Upper lobe of left lung (tissue), 6 donors: ENCODE measurements around the gene AKAP6. TPM values are rescaled to one million over a fixed set of nuclear protein-coding genes. Genes with fewer than 3 reads are reported as not detected.

ENCODE experiments used
- ATAC-seq, 2 donors: fragments of 200-7000 bp; cut with Tn5 transposase; one replicate each; pipeline ENCODE4 v1.9.1; 2022; ENCODE audit warnings: mild to moderate bottlenecking in 2 of 2, moderate library complexity in 2 of 2; ENCODE audit not compliant: low FRiP score in 2 of 2
- DNase-seq, 2 donors: peaks; one replicate each; pipeline ENCODE4 v3.0.0-alpha.2; 2019 to 2020
- H3K27ac ChIP-seq, 4 donors: fragments of 200-600 bp; sonication (generic); one replicate each; pipeline ENCODE4 v1.5.1; 2016 to 2019
- H3K27me3 ChIP-seq, 4 donors: fragments of 200-600 bp; sonication (generic); one replicate each; pipeline ENCODE4 v1.5.1; 2017 to 2019
- H3K36me3 ChIP-seq, 4 donors: fragments of 200-600 bp; sonication (generic); one replicate each; pipeline ENCODE4 v1.5.1; 2016 to 2019
- H3K4me1 ChIP-seq, 4 donors: fragments of 200-600 bp; sonication (generic); one replicate each; pipeline ENCODE4 v1.5.1; 2018 to 2019
- H3K4me3 ChIP-seq, 4 donors: fragments of 200-600 bp; sonication (generic); one replicate each; pipeline ENCODE4 v1.5.1; 2017 to 2019; ENCODE audit warnings: mild to moderate bottlenecking in 2 of 4, moderate library complexity in 1 of 4
- H3K9me3 ChIP-seq, 4 donors: fragments of 200-600 bp; sonication (generic); one replicate each; pipeline ENCODE4 v1.5.1; 2018 to 2019
- CTCF ChIP-seq, 6 experiments: fragments of 450-650 bp in 4 of 6; fragments of 200-600 bp in 2 of 6; sonication (generic) in 2 of 6; IDR thresholded peaks; one replicate each; pipeline ENCODE4 v1.5.1; 2016 to 2019; ENCODE audit warnings: antibody characterized with exemption in 6 of 6
- EP300 ChIP-seq, 4 donors: sonication (generic); formaldehyde crosslinking; IDR thresholded peaks; one replicate each; pipeline ENCODE4 v1.5.1; 2017; ENCODE audit warnings: antibody characterized with exemption in 4 of 4, control low read depth in 2 of 4
- POLR2A ChIP-seq, 4 donors: fragments of 450-650 bp; IDR thresholded peaks; one replicate each; pipeline ENCODE4 v1.5.1; 2016 to 2017; ENCODE audit warnings: antibody characterized with exemption in 4 of 4, mild to moderate bottlenecking in 2 of 4
- POLR2AphosphoS5 ChIP-seq, 2 donors: sonication (generic); formaldehyde crosslinking; IDR thresholded peaks; one replicate each; pipeline ENCODE4 v1.5.1; 2017; ENCODE audit warnings: antibody characterized with exemption in 2 of 2
- WGBS, 2 donors: methylation state at CpG; one replicate each; pipeline ENCODE4 v1.1.5; 2017 to 2018; 5-methylcytosine and 5-hydroxymethylcytosine counted together
- total RNA-seq, 6 donors: library from RNA; depleted of rRNA in 4 of 6; stranded (reverse); fragments of >200 nt in 4 of 6; gene quantifications; one replicate each; pipeline versions ENCODE4 v1.1.0 to v1.2.1, GENCODE V29; 2016 to 2021
- donor health status: DM: no; HTN: no; CAD: no; lungs with moderate emphysema.
- donor health status: DM: no; HTN: yes; CAD: no; lungs with severe emphysema.

Gene AKAP6
- total RNA-seq, 6 donors from 2014 or later: 6.2 to 27.7 (median 10.7) TPM

DNA sequence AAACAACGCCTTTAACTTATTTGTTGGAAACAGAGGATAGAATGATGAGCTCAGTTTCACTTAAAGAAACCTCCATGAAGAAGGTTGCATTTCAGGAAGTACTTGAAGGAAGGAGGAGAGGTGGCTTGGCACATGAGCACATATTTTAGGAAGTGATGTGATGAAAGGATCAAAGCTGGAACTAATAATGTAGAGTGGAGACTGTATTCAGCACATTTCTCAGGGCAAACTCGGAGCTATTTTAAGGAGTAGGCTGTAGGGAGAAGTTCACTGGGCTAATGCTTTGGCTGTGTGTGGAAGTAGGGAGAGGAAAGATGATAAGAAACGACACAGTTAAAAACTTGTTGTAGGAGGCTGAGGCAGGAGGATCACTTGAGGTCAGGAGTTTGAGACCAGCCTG lies 272.8 kb downstream of the AKAP6 start:
- DNase-seq (no peak), ATAC-seq (peak in 1 of 2 donors; percentile 47)
- no peak overlapping the region for H3K4me3 ChIP-seq
- TF ChIP-seq POLR2A (IDR thresholded peaks at IDR 0.05) (no peak), EP300 (IDR thresholded peaks at IDR 0.05) (no peak), CTCF (IDR thresholded peaks at IDR 0.05) (no peak), POLR2AphosphoS5 (IDR thresholded peaks at IDR 0.05) (no peak)
- no peaks in the 10 kb centered on the region for H3K36me3 ChIP-seq
- WGBS, 2 donors: 50 to 60% methylated on average over 3 of the region's 3 CpGs
- no peak overlapping the region for H3K27ac ChIP-seq
- no peaks in the 10 kb centered on the region for H3K27me3 ChIP-seq
- no peaks in the 10 kb centered on the region for H3K9me3 ChIP-seq
- H3K4me1 ChIP-seq: peaks cover 0 to 7% (median 0%) of the 10 kb centered on the region in 4 donors

DNA sequence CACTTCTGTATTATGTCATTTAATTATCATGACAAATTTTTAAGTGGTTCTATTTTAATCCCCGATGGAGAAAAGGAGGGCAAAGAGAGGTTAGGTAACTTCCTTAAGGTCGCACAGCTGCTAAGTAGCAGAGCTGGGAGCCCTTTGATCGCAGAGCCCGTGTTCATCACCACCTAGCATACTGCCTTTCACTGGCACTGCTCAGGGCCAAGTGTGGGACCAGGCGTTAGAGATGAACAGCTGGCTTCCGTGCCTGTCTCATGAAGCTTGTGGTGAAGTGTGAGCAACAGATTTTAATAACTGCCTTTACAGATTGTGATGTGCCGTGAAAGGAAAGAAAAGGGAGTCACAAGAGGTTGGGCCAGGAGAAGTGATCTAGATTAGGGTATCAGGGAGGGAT lies 273.6 kb downstream of the AKAP6 start:
- ATAC-seq: no peak
- Histone ChIP-seq H3K9me3 (no peaks in the 10 kb centered on the region), H3K27me3 (no peaks in the 10 kb centered on the region), H3K4me1 (peaks cover 0 to 7% (median 0%) of the 10 kb centered on the region in 4 donors), H3K4me3 (no peak overlapping the region), H3K36me3 (no peaks in the 10 kb centered on the region), H3K27ac (no peak overlapping the region)
- DNase-seq: no peak
- TF ChIP-seq CTCF (IDR thresholded peaks at IDR 0.05) (no peak), EP300 (IDR thresholded peaks at IDR 0.05) (no peak), POLR2AphosphoS5 (IDR thresholded peaks at IDR 0.05) (no peak), POLR2A (IDR thresholded peaks at IDR 0.05) (no peak)
- WGBS, 2 donors: 80 to 85% methylated on average over 7 of the region's 7 CpGs

- Histone ChIP-seq H3K4me3 (no peak overlapping the region), H3K36me3 (no peaks in the 10 kb centered on the region), H3K27ac (no peak overlapping the region), H3K9me3 (no peaks in the 10 kb centered on the region), H3K27me3 (no peaks in the 10 kb centered on the region), H3K4me1 (peaks cover 0 to 7% (median 0%) of the 10 kb centered on the region in 4 donors)
- ATAC-seq (no peak), DNase-seq (no peak)
- TF ChIP-seq CTCF (IDR thresholded peaks at IDR 0.05) (no peak), POLR2A (IDR thresholded peaks at IDR 0.05) (no peak), POLR2AphosphoS5 (IDR thresholded peaks at IDR 0.05) (no peak), EP300 (IDR thresholded peaks at IDR 0.05) (no peak)
- 78 to 84% methylated on average over 2 of the region's 2 CpGs for whole genome bisulfite sequencing, 2 donors
Measured at GRCh38 chr14:32603992-32604565, 275.0 kb downstream of the AKAP6 start.

- ATAC-seq: no peak
- no peak overlapping the region for H3K4me3 ChIP-seq
- no peaks in the 10 kb centered on the region for H3K36me3 ChIP-seq
- no peak for DNase-seq
- 90 to 96% methylated on average over 2 of the region's 2 CpGs for WGBS, 2 donors
- no peak overlapping the region for H3K27ac ChIP-seq
- no peaks in the 10 kb centered on the region for H3K9me3 ChIP-seq
- no peaks in the 10 kb centered on the region for H3K27me3 ChIP-seq
- H3K4me1 ChIP-seq: peaks cover 0 to 5% (median 1%) of the 10 kb centered on the region in 4 donors
- TF ChIP-seq POLR2A (IDR thresholded peaks at IDR 0.05) (no peak), CTCF (IDR thresholded peaks at IDR 0.05) (no peak), EP300 (IDR thresholded peaks at IDR 0.05) (no peak), POLR2AphosphoS5 (IDR thresholded peaks at IDR 0.05) (no peak)
Measured at GRCh38 chr14:32606301-32606700, 277.2 kb downstream of the AKAP6 start.

- WGBS, 2 donors: 83% methylated on average over 1 of the region's 1 CpG
- DNase-seq (no peak), ATAC-seq (no peak)
- no peak for TF ChIP-seq CTCF (IDR thresholded peaks at IDR 0.05)
- Histone ChIP-seq H3K27ac (no peak overlapping the region), H3K4me3 (no peak overlapping the region), H3K4me1 (peaks cover 0 to 3% (median 0%) of the 10 kb centered on the region in 4 donors), H3K9me3 (no peaks in the 10 kb centered on the region), H3K27me3 (no peaks in the 10 kb centered on the region), H3K36me3 (no peaks in the 10 kb centered on the region)
Measured at GRCh38 chr14:32607399-32607798, 278.3 kb downstream of the AKAP6 start.
